Fibroblast of peridontal ligament (primary cell): ENCODE measurements around the gene FOXJ3.
A peak's percentile ranks its signal among the peaks of the same experiment; 100 is the strongest.

Experiments used
- DNase-seq: peaks from one replicate; pipeline ENCODE4 v3.0.0-alpha.2; 2010; ENCODE audit errors: extremely low read depth

The FOXJ3 gene

DNA sequence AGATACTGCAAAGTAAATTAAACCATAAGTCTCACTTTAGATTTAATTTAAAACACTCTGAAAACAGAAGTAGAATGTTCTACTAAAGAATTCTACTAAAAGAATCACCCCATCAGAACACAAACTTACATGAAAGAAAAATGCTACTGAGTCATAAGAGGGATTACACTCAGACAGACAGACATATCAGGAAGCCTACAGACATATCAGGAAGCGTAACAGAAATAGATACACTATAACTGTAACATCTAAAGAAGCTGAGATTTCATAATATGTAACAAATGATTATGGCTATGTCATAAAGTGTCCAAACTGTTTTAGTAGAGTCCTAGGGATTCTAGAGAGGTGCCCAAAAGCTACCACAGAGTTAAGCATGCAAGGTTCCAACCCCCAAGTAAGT, 23.9 kb downstream of the FOXJ3 start:
- no peak for DNase-seq

DNA sequence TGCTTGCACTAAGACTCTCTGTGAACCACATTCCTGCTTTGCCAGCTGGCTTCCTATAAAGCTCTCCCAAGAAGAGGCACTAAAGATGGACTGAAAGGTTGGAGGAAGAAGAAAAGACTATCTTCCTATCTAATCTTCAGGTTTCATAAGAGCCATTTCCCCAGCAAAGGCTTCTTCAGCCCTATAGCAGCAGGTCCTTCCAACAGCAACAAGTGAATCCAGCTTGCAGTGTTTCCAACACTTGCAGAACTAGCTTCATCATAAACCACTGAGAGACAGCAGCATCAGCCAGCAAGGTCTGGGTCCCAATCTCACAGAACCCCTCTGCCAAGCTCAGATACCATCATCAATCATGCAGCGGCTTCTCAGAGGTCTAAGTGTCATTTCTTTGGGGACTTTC, 28.1 kb downstream of the FOXJ3 start:
- no peak for DNase-seq

DNA sequence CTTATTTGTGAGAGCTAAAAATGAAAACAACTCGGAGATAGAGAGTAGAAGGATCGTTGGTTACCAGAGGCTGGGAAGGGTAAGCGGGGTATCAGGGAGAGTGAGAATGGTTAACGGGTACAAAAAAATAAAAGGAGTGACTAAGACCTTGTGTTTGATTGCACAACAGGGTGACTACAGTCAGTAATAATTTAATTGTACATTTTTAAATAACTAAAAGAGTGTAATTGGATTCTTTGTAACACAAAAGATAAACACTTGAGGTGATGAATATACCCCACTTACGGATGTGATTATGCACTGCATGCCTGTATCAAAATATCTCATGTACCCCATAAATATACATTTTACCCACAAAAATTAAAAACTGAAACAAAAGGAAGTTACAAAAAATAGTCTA, 29.4 kb downstream of the FOXJ3 start:
- DNase-seq = no peak

DNA sequence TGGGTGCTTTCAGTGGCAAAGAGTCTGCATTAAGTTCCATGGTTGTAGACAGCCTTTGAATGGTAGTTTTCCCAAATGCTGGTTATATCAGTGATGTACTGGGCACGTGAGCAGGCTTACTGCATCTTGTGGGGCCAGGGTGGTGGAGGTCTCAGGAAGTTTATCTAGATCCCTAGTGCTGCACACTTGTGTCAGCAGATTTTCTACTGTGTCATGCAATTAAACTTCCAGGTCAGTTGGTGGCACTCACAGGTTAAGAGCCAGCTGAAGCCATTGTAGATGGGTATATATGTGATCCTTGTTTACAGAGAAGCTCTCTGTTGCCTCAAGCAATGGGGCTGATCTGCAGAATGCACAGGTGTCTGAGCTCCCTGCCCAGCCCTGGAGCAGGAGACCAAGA, 33.0 kb downstream of the FOXJ3 start:
- DNase-seq = no peak

DNA sequence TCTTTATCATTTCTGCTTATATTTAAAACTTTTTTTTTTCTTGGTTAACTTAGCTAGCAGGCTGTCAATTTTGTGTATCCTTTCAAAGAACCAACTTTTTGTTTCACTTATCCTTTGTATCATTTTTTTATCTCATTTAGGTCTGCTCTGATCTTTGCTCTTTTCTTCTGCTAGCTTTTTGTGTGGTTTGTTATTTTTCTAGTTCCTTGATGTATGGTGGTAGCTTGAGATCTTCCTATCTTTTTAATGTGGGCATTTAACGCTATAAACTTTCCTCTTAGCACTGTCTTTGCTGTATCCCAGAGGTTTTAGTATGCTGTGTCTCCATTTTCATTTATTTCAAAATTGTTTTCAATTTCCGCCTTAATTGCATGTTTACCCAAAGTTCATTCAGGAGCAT, 36.5 kb downstream of the FOXJ3 start:
- no peak for DNase-seq

DNA sequence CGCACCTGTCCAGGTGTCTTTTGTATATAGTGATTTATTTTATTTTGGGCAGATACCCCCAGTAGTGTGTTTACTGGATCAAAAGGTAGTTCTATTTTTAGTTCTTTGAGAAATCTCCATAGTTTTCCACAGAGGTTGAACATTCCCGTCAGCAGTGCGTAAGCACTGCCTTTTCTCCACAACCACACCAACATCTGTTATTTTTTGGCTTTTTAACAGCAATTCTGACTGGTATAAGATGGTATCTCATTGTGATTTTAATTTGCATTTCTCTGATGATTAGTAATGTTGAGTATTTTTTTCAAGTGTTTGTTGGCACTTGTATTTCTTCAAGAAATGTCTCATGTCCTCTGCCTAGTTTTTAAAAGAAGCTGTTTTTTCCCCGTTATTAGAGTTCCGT, 39.2 kb downstream of the FOXJ3 start:
- no peak for DNase-seq

DNA sequence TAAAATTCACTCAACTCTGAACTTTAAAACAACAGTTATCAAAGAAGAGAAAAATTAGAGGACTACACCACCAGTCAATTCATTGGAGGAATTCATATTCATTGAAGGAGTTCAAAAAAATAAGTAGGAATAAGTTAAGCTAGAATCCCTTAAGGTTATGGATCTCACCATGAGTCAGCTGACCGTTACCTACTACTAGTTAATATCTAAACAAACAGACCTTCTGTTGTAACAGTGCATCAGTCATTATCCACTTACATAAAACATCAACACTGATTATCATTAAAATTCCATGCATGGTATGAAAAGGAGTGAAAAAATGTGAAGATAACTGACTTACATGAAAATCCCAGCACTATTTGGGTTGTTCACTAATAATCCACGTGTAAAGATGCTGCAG, 44.9 kb downstream of the FOXJ3 start:
- DNase-seq = no peak

DNA sequence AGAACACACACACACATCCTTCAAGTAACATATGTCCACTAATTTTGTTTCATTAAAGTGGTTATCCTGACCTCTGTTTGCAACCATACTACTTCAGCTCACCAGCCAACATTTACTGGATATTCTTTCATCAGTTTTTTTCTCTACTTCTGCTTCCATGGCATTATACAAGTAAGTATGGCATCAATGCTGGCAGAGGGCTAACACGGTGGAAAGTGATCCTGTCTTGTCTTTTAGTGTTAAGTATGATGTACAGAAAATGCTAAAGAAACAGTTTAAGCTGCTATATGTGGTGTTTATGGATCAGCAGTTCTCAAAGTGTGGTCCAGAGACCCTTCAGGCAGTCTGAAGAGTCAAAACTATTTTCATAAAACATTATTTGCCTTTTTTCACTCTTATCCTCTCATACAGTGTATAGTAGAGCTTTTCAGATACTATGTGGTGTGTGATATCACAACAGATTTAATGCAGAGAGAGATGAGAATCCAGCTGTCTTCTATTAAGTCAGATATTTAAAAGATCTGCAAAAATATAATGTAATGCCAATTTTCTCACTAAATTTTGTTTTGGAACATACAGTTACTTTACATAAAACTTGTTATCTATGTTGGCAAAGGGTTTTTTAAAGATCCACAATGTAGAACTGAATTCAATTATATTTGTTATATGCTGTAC, 46.6 kb downstream of the FOXJ3 start:
- DNase-seq = no peak

DNA sequence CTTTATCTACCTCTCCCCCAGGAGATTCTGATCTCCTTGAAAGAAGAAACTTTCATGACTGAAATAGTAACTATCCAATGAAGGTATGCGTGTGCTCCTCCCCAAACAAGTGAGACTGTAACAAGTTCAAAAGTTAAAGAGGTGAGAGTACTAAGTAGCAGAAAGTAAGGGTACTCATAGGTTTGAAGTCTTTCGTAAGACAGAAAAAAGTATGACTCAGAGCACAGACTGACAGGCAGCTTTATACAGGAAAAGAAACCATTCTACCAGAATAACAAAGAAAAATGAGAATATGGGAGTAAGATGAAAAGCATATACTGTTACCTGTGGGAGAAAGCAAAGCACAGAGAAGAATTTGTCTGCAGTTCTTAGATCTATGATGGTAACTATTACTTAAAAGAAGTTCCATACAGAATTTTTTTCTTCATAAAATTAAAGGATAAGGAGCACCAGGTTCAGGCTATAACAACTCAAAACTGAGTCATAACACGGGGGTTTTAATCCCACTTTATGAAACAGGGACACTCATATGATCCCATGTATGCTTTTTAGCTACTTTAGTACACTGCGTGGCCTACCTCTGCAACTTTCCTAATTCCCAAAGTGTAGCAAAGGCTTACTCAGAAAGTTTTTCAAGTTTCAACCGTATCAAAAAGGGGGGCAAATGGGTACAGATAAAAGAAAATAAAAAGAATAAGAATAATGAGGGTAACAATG, 52.0 kb downstream of the FOXJ3 start:
- DNase-seq = peak; percentile 33

DNA sequence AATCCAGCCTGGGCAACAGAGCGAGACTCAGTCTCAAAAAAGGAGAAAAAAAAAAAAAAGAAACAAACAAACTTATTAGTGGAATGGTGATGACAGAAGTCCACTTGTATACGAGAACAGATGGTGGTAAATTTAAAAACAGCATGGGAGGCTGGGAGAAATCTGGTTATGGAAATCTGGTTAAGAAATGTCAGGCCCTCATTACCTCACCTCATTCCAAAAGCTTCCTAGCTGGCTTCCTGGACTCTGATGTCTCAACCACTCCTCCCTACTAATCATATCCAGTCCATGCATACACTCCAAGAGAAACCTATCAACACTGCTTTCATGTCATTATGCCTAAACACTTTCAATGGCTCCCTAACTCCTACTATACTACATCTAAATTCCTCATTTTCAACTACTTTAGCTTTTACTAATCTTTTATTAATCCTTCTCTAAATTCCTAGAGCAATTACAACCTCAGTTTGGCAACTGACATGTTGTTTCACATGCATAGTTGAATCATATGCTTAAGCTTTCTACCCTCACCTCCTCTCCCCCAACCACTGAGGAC, 52.9 kb downstream of the FOXJ3 start:
- peak; percentile 85 for DNase-seq

DNA sequence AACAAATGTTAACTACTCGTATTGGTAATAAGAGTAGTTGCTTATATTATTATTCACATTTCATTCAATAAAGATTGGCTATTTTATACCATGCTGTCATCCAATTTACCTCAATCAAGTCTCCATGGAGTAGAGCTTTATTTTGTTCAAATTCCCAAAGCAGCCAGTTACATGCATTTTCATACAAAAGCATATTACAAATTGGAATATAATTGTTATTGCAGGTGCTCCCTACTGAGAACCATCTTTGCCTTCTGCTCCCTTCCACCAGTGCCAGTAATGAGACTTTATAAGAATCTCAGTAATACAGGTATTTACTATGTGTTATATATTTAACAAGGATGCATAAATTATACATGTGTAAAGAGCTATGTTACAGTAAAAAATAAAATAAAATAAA, 54.2 kb downstream of the FOXJ3 start:
- no peak for DNase-seq

DNA sequence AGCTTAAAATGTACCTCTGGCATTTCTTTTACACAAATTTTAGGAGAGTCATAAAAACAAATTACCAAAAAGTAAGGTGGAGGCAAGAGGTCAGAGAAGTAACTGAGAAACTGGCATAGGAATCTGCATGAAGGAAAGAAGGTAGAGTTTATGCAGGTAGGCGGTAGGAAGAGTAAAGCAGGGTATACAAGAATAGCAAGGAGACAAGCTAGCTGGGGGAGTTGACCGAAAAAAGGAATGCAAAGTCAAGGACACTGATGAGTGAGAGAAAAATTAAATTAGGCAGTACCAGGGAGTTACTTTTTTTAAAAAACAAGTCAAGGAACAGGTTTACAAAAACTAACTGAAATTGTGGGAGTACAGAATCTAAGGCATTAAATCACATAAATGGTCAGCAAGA, 56.0 kb downstream of the FOXJ3 start:
- DNase-seq = no peak

DNA sequence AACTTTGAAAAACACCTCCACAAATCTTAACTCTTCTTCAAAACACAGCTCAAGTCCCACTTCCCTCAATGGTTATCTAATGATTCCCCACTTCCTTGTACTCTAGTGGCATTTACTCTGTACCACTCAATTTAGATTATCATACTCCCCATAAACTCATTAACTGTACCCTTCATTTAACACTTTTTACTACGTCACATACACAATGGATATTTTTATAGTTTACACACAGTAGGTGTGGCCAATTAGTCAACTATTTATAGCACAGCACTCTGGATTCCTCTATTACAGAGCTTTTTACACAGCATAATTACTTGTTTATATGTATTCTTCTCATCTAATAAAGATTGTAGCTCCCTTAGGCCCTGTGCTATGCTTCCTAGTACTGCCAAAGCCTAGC, 62.1 kb downstream of the FOXJ3 start:
- no peak for DNase-seq

DNA sequence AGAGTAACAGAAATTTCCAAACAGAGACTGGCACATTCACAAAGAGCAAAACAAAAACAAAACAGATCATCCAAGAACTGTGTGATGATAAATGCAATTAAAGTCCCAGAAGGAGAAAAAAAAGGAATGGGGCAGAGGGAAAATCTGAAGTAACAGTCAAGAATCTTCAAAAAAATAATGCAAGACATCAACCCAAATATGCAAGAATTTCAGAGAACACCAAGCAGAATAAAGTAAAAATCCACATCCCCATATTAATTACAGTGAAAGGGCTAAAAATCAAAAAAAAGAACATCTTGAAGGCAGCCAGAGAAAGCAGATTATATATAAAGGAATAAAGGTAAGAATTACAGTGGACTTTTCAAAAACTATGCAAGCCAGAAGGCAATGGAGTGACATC, 67.1 kb downstream of the FOXJ3 start:
- DNase-seq = no peak

DNA sequence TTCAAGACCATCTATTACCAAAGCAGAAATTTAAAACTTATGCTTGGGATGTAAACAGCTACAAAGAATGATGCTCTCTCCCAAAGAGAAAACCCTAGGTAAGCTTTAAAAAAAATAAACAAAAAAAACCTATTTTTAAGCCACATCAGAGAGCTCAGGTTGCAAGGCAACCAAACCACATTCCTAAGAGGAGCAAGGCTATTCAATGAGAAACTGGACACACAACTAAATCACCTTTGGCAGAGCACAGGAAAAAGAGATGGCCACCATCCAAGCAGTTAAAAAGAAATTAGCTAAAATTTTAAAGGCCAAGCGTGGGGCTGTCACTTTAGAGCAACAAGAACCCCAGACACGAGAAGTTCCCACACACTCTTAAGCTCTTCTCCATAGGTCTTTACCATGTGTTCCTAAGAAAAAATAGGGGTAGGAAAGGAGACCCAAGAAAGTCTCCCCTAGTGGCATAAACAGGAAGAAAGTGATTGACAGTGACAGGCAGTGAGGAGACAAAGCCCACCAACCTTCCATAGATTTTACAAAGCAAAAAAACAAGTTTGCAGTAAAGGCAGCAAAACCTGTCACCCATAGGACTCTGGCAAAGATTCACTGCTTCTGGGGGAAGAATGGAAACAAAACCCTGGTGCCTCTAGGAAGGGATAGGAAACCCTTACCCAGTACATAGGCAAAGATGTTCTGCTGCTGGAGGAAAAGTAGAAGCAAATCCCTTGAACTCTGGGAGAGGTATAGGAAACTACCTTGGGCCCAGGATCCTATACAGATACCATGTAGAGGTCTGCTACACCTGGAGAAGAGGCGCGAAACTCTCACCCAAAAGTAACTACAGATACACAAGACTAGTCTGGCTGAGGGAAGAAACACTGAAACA, 68.5 kb downstream of the FOXJ3 start:
- DNase-seq = no peak

DNA sequence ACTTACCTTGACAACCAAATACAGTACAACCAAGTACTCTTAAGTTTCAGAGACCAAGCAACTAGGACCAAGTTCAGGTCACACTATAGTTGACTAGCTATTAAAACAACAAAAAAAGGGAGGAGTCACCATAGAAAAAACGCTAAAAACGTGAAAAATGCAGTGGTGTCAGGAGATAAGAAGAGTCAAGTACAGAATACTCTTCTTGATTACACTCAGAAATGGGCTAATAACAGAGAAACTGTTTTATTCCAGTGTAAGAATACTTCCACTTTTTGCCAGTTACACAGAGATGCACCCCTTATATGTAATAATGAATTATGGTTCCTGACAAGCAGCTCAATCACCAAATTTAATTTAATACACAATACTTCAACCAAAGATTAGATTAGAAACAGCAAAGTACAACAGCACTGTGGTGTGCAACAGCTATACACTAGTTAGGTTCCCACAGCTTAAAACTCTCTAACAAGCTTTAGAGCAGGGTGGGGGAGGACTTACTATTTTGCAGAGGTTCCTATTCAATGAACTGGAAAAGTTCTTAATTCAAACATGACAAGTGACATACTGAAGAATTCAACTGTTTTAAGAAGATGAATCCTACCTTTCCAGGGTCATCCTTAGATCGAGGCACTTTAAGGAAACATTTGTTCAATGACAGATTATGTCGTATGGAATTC, 70.4 kb downstream of the FOXJ3 start:
- DNase-seq = no peak

DNA sequence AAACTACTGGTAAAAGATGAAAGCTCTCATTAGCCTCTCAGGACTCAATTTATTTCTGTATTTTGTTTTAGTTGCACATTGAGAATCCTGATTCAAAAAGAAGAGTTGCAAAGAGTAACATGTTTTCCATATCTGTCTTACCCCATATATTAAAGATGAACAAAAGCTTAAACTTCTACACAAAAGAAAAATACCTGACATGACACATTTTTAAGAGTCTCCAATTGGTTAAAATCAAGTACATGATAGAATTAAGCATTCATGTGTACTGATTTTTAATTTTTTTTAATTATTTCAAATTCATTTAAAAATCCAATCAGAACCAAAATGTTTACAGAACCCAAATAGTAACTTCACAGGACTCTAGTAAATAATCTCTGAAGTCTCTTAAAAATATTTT, 72.0 kb downstream of the FOXJ3 start:
- DNase-seq = no peak

DNA sequence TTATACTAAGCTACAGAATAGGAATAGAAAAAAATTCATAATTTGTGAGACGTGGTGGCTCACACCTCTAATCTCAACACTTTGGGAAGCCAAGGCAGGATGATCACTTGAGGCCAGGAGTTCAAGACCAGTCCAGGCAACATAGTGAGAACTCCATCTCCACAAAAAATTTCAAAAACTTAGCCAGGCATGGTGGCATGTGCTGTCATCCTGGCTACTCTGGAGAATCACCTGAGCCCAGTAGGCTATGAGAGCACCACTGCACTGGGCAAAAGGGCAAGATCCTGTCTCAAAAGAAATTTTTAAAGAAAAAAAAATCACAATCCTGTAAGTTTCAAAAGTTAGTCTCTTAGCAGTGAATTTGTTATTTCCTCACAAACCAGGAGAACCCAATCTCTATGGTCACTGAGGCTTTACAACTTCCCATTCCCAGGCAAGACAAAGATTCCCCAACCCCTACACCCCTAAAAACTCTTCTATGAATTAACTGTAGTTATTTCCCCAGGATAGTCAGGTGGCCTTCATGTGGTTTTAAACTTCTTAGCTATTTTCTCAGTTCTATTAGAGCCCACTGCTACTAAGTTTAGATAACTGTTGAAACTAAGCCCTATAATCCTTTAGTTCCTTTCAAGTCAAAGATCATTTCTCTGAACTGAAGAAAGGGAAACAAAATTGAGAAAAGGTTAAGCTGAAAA, 74.5 kb downstream of the FOXJ3 start:
- no peak for DNase-seq

DNA sequence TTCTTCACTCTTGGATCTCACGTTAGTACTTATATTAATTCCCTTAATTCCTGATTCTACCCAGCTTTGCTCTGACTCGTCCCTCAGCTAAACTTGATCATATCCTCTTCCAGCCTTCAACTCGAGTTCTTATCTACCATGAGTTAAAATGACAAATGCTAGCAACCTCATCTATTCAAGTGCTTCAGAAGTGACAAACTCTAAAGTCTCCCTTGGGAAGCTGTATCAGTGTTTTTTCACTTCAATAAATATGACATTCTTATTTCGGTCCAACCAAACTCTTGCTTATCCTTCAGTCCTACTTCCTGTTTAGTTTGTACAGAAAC, 75.3 kb downstream of the FOXJ3 start:
- no peak for DNase-seq

DNA sequence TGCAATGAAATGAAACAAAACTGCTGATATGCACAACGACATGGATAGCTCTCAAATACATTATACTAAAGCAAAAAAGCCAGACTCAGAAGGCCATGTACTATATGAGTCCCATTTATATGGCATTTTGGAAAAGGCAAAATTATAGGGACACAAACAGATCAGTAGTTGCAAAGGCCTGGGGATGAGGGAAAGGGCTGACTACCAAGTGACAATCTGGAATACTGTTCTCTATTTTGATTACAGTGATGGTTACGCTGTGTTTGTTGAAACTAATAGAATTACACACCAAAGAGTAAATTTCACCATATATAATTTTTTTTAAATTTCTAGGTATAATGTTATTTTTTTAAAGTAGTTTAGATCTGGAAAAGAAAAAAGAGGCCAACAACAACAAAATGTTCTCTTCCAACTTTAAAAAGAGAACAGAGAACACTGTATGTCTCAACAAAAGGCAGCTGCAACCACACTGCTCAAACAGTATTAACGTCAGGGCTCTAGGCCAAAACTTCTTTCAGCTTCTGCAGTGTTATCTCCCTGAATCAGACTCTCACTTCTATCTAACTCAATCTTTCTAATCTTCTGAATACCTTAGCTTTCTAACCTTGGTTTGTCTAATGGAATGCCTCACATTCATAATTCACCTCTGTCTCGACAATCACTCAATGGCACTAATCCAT, 75.8 kb downstream of the FOXJ3 start:
- peak; percentile 75 for DNase-seq

DNA sequence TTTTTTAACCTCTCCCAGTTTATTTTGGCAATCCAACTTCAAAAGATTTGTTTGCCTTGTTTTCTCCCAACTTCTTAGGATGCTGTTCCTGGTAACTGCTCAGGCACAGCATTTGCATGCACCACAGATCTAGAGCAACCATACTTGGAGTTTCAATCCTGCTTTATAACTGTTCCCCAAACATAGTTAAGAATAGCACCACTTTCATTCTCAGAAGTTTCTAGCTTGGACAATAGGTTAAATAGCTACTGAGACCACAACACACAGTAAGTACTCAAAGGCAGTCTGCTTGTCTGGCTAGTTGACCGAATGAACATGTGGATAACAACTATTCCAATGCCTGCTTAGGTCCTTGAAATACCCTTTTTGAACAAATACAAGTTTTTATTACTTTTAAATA, 76.8 kb downstream of the FOXJ3 start:
- DNase-seq = no peak
